Nephron progenitor cell (in vitro differentiated cells): ENCODE results near the gene CSF3R.

Experiments
- DNase-seq: peaks from one replicate; pipeline ENCODE4 v3.0.0; 2021
- H3K27ac Mint-ChIP-seq: 2 replicates; pipeline ENCODE4 v1.8.0; 2021; ENCODE audit warnings: mild to moderate bottlenecking, moderate library complexity, mixed read lengths
- H3K27me3 Mint-ChIP-seq: 2 replicates; pipeline ENCODE4 v1.8.0; 2021; ENCODE audit warnings: mild to moderate bottlenecking, low read depth, mixed read lengths; ENCODE audit not compliant: poor library complexity
- H3K36me3 Mint-ChIP-seq: 2 replicates; pipeline ENCODE4 v1.8.0; 2021; ENCODE audit warnings: low read depth, mixed read lengths
- H3K4me1 Mint-ChIP-seq: 2 replicates; pipeline ENCODE4 v1.8.0; 2021; ENCODE audit warnings: mixed read lengths
- H3K4me3 Mint-ChIP-seq: 2 replicates; pipeline ENCODE4 v1.8.0; 2021; ENCODE audit warnings: mild to moderate bottlenecking, moderate library complexity, mixed read lengths
- H3K9me3 Mint-ChIP-seq: 2 replicates; pipeline ENCODE4 v1.8.0; 2021; ENCODE audit warnings: mild to moderate bottlenecking, moderate library complexity, mixed read lengths
- CTCF ChIP-seq: fragments of 200-600 bp; sonication (generic); IDR thresholded peaks from 2 replicates; pipeline ENCODE4 v1.5.0; 2021; ENCODE audit warnings: antibody characterized with exemption

CSF3R gene

DNA sequence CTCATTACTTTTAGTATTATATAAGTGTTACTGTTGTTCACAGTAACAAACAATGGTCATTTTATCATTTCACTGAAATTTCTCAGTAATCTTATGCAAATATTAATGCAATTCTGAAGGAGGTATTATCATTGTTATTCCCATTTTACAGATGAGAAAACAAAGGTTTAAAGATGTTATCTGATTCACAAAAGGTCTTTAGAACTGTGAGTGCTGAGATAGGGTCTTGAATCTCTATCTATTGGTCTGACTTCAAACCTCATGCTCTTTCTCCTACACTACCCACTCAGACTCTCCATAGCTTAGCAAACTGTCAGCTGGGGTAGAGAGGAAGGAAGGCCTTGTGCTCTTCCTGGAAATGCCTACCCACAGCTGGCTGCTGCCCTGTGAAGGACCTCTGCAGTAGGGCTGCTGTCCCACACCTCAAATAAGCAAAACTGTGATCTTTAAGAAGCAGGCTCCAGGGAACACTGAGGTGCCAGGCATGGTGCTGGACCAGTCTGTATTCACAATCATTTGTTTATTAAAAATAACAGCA is 26.3 kb downstream of the CSF3R start:
- Mint-ChIP-seq H3K36me3 (peaks cover 46% of the 10 kb centered on the region), H3K9me3 (no peaks in the 10 kb centered on the region), H3K4me1 (peaks cover 14% of the 10 kb centered on the region), H3K4me3 (no peak overlapping the region), H3K27me3 (peaks cover 2% of the 10 kb centered on the region), H3K27ac (no peak overlapping the region)
- DNase-seq = no peak
- no peak for TF ChIP-seq CTCF

DNA sequence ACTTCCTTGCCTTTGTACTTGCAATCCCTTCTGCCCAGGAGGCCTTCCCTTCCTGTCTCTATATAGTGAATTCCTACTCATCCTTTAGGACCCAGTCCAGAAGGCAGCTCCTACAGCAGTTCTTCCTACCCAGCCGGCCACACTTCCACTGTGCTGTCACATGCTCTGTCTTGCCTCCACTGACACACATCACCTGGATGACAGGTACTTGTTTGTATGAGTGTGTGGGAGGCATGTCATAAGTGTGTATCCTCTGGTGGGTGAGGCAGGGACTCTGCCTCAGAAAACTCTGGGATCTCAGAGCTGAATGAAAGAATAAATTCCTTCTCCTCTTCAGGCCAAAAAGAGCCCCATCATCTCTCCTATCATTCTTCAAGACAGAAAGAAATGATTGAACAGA is 27.3 kb downstream of the CSF3R start:
- H3K27ac Mint-ChIP-seq = no peak overlapping the region

GRCh38 chr1:36453600-36454388 is 28.9 kb downstream of the CSF3R start:
- Mint-ChIP-seq H3K27me3 (peaks cover 5% of the 10 kb centered on the region), H3K4me3 (no peak overlapping the region), H3K9me3 (no peaks in the 10 kb centered on the region), H3K4me1 (peaks cover 30% of the 10 kb centered on the region), H3K36me3 (peaks cover 28% of the 10 kb centered on the region), H3K27ac (peak overlapping the region; percentile 50)
- no peak for DNase-seq
- TF ChIP-seq CTCF = no peak

More for the DNA sequence above, 27.3 kb downstream of the CSF3R start:
- Mint-ChIP-seq H3K36me3 (peaks cover 36% of the 10 kb centered on the region), H3K4me3 (no peak overlapping the region), H3K27me3 (peaks cover 3% of the 10 kb centered on the region), H3K4me1 (peaks cover 18% of the 10 kb centered on the region), H3K9me3 (no peaks in the 10 kb centered on the region)
- no peak for TF ChIP-seq CTCF
- DNase-seq = no peak

DNA sequence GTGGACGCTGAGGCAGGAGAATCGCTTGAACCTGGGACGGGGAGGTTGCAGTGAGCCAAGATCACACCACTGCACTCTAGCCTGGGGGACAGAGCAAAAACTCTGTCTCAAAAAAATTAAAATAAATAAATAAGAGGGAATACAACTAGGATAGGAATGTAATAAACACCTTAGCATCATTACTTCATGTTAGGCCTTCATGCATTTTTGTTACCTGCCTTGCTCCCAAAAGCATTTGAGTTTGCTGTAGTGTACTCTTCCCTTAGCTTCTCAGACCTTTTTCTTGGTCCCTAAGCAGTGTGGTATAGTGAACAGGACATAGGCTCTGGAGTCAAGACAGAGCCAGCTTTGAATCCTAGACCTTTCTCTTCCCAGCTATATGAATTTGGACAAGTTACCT is 29.7 kb downstream of the CSF3R start:
- Mint-ChIP-seq H3K9me3 (no peaks in the 10 kb centered on the region), H3K27me3 (peaks cover 5% of the 10 kb centered on the region), H3K36me3 (peaks cover 23% of the 10 kb centered on the region), H3K4me3 (no peak overlapping the region), H3K27ac (no peak overlapping the region), H3K4me1 (peaks cover 37% of the 10 kb centered on the region)
- no peak for TF ChIP-seq CTCF
- no peak for DNase-seq

- no peaks in the 10 kb centered on the region for H3K9me3 Mint-ChIP-seq
- peaks cover 8% of the 10 kb centered on the region for H3K27me3 Mint-ChIP-seq
- peak overlapping the region; percentile 90 for H3K27ac Mint-ChIP-seq
- DNase-seq = no peak
- H3K4me1 Mint-ChIP-seq = peaks cover 49% of the 10 kb centered on the region
- TF ChIP-seq CTCF = no peak
- H3K36me3 Mint-ChIP-seq = peaks cover 17% of the 10 kb centered on the region
- peak overlapping the region; percentile 93 for H3K4me3 Mint-ChIP-seq
Observed at GRCh38 chr1:36450919-36451305, 31.8 kb downstream of the CSF3R start.
